GM19372 (cell line): Measurements from ENCODE around the gene ZNF771.
"Not testable (repeated sequence)": the region's sequence is repeated elsewhere in the genome, so short reads cannot be mapped to it uniquely, and the experiment has no call there.

Experiments
- ATAC-seq: cut with Tn5 transposase; IDR thresholded peaks from one replicate; pipeline ENCODE4 v1.9.1; 2021; ENCODE audit warnings: mild to moderate bottlenecking, low read depth, moderate library complexity; ENCODE audit not compliant: unreplicated experiment

The ZNF771 gene

DNA sequence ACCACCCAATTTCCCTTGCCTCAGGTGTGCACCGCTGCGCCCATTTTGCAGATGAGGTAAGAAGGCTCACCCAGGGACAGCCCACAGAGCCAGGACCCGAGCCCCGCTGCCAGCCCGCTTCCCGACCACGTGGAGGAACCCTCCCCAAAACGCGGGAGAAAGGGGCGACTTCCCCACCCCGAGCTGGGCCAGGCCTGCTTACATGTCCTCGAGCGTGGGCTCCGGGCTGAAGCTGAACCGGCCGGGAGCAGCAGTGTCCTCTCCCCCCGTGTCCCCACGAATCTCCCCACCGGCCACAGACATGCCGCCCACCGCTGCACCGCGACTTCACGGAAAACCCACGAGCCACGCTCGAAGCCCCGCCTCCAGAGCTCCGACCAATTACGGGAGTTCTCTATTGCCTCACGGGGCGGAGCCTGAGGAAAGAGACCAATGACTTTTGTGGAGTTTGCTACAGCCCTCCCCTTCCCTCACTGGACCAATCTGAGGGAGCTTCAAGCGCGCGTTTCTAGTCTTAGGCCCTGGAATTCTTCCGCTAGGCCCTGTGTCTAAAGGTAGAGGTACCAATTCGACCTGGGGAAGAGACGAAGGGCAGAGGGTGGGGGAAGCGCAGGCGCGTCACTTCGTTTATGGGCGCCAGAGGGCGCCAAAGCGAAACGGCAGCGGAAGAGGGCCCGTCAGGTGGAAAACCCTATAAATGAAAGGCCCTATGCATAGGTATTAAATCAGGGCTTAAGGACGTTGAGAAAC, 22.4 kb downstream of the ZNF771 start, which contains the start of gene DCTPP1:
DCTPP1 (minus strand) TSS at position 353 of the 750 bp plus-strand sequence; CDS start at position 303, 50 bp downstream.
- ATAC-seq, result peak; percentile 98

DNA sequence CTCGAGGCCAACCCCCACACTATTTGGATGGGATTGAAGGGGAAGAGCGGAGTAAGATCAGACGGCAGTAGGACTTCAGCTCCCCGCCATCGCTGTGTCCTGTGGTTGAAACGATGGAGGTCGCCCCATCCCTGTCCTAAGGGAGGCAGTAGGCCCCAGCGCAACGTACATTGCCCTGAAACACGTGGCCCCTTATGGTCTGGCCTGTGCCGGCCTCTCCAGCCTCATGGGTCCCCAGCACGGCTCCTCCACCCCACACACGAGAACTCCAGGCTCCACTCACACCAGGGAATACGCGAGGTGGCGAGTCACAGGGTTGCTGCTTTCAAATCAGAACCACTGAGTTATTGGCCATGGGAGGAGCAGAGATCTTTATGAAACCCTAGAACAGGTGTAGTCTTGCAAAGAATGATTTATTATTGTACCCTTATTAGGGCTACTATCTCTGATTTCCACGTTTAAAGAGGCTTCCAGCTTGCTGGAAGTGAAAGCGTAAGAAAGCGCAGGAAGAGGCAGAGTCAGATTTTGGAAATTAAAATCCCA, 23.1 kb downstream of the ZNF771 start:
- peak; percentile 6 for ATAC-seq

DNA sequence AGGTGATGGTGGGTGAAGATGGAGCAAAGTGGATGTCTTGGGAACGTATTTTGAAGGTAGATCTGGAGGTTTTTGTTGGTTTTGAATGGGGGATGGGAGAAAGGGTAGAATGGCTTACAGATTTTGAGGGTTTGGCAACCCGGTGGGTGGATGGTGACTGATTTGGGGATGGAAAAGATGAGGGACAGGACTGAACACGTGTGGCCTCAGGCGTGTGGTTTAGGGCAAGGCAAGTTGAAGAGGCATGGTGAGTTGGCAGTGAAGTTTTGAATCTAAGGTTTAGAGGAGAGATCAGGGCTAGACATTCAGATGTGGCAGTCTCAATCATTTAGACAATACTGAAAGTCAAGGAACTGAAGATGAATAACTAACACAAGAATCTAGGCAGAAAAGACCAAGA, 27.4 kb downstream of the ZNF771 start:
- no peak for ATAC-seq

DNA sequence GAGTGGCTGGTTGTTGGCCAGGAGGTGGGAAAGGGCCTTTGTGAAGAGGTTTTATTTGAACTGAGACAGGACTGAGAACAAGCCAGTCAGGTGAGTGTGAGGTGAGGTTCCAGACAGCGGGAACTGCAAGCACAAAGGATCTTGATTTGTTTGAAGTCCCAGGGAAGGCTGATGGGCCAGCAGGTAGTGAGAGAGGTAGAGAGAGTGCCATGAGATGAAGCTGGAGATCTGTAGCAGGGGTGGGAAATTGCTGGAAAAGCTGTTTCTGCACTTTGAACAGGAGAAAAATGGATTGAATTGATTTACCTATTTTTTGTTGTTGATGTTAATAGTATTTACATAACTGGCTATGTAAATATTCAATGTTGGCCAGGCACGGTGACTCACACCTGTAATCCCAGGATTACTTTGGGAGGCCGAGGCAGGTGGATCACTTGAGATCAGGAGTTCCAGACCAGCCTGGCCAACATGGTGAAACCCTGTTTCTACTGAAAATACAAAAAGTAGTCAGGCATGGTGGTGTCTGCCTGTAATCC, 30.2 kb downstream of the ZNF771 start:
- no peak for ATAC-seq

DNA sequence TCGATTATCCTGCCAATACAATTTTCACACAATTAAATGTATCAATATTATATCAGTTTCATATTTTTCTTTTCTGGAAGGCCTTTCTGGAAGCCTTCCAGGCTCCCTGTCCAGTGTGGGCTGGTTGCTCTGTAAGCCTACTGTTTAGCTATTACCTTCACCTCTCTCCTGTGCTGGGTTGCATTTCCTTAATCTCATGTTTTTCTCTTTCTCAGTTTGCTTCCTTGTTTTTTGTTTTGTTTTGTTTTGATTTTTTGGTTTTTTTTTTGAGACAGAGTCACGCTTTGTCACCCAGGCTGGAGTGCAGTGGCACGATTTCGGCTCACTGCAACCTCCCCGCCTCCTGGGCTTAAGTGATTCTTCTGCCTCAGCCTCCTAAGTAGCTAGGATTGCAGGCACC, 31.4 kb downstream of the ZNF771 start:
- ATAC-seq, result no peak

DNA sequence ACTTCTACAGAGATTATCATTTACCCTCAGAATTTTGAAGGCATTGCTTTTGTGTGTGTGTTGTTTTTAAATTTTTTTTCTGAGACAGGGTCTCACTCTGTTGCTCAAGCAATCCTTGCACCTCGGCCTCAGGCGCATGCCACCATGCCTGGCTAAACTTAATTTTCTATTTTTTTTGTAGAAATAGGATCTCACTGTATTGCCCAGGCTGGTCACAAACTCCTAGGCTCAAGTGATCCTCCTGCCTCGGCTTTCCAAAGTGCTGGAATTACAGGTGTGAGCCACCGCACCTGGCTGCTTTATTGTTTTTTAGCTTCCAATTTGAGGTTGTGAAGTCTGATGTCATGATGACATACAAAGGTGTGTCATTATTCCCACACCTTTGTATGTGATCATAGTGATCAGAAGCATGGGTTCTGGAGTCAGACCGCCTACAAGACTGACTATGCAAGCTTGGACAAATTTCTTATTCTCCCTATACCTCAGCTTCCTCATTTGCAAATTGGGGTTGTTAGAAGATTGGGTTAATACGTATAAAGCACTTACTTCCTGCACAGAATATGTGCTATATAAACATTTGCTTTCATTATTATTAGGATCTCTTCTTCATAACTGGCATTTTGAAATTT, 32.4 kb downstream of the ZNF771 start:
- ATAC-seq, result no peak

DNA sequence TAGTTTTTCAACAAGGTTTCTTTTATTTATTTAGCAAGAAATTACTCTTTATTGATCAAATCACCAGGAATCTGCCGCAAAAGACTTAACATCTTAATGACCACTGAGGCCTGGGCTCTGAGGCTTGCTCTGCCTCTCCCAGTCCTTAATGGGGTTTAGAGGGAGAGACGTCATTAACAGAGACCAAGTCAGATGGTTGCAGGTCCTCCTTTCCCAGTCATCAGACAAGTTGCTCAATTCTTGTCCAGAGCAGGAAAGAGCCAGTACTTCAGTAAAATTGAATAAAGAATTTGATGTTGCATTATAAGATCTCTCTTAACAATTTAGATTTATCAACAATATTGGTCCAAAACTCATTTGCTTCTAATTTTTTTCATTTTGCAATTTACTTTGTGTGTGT, 36.2 kb downstream of the ZNF771 start:
- no peak for ATAC-seq

DNA sequence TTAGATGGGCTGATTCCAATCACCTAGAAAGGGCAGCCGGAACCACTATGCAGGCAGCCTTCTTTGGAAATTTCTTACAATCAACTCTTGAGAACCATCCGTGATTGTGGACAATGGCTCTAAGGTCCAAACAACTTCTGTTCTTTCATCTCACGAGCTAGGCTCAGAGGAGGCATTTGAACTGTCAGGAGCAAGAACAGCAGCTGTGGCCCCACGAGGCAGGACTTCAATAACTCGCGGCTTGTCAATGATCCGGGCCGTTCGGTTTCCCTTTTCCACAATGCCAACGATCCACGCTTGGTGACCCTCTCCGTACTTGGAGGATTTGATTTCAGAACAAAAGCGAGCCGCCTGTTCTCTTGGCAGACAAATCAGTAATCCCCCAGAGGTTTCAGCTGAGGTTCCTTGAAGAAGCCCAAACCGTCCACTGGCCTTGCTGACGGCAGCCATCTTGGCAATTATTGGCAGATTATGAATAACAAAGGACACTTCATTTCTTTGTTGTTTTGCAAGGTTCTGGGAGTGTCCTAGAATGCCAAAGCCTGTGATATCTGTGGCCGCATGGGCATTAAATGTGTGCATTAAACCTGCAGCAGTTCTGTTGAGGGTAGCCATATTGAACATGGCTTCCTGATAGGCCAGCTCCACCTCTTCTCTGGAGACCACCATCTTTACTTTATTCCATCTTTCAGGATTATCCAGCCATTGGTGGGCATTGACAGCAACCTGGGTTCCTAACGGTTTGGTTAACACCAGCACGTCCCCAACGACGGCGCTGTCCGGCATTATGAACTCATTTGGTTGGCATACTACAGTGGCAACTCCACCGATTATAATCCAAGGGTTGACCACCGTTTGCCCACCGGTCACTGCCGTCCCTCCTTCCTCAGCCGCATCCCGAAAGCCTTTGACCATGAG, 37.1 kb downstream of the ZNF771 start:
- ATAC-seq, result no peak

DNA sequence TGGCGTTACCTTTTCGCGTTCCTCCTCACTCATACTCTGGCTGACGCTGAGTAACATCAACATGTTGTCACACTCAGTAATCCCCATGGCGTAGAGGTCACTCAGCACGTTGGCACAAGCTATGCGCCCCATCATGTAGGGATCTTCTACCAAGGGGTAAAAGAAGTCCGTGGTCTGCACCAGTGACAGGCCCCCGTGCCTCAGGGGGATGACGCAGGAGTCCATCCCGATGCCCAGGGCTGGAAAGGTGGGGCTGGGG, 37.7 kb downstream of the ZNF771 start:
- ATAC-seq, result no peak

DNA sequence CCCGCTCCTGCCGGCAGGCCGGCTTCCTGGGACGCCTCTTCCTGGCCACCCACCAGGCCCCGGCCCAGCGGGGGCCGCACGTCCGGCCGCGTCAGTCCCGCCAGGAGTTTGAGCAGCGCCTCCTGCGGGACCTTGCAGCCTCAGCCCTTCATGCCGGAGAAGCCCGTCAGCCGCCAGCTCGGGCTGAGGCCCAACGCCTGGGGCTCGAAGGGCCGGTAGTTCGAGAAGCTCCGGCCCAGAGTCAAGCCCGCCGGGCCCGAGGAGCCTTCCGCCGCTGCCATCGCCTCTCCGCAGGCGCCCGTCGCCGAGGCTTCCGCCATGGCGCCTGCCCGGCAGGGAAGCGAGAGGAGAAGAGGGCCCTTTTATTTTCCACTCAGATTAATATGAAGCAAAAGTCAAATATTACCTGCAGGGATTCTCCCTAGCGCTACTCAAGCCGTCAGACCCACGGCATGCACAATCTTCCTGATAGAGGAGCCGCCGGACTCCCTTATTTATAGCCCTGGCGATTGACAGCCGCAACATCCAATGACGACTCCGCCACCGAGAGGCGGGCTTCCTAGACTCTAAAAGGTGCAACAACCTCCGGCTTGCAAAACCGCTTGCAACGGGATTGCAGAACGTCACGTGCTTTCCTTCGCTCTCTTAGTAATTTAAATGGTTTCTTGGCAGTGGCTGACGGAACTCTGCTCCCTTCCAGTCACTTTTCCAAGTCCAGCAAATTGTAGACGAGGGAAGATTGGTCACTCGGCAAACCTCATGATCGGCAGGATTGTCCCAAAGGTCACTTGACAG, 38.2 kb downstream of the ZNF771 start, which contains the start of gene SEPHS2:
SEPHS2 (minus strand) TSS at position 467 of the 795 bp plus-strand sequence; CDS start at position 320, 147 bp downstream.
- ATAC-seq, result peak; percentile 55

DNA sequence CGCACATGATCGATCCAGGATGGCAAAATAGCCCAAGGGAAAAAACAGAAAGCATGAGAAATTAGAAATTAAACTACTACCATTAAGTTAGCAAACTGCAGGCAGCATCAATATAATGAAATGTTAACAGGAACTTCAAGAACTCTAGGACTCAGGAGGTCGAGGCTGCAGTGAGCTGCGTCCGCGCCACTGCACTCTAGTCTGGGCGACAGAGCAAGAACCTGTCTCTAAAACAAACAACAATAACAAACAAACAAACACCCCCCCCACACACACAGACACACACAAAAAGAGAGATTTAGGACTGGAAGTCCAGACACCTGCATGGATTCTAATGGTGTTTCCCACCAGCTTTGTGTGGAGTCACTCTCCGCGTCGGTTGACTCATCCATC, 38.8 kb downstream of the ZNF771 start:
- no peak for ATAC-seq

DNA sequence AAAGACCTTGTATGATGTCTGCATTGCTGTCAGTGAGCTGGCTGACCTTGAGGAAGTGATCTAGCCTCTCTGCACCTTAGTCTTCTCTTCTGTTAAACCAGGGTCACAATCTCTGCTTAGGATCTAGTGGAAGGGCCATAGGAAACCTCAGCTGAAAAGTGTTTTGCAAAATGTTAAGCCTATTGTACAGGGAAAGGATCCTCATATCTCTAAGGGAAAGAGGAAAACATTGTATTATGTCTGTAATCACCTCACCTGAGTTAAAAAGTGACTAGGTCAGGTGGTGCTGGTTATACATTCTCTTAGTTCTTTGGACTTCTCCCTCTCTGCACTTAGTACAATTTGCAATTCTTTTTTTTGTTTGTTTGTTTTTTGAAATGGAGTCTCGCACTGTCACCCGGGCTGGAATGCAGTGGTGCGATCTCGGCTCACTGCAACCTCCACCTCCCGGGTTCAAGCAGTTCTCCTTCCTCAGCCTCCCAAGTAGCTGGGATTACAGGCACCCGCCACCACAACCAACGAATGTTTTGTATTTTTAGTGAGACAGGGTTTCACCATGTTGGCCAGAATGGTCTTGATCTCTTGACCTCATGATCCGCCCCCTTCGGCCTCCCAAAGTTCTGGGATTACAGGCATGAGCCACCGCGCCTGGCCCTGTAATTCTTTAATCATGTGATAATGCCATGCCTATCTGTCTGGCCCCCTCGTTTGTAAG, 40.3 kb downstream of the ZNF771 start:
- ATAC-seq, result no peak

DNA sequence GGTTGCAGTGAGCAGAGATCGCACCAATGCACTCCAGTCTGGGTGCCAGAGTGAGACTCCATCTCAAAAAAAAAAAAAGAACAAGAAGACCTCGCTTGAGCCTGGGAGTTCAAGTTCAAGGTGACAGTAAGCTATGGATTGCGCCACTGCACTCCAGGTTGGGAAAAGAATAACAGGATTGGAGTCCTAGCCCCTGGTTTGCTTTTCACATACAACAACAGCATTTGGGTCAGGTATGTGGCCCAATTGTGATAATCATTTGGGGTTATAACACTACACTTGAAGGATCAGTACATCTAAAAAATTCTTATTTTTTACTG, 41.7 kb downstream of the ZNF771 start:
- no peak for ATAC-seq

DNA sequence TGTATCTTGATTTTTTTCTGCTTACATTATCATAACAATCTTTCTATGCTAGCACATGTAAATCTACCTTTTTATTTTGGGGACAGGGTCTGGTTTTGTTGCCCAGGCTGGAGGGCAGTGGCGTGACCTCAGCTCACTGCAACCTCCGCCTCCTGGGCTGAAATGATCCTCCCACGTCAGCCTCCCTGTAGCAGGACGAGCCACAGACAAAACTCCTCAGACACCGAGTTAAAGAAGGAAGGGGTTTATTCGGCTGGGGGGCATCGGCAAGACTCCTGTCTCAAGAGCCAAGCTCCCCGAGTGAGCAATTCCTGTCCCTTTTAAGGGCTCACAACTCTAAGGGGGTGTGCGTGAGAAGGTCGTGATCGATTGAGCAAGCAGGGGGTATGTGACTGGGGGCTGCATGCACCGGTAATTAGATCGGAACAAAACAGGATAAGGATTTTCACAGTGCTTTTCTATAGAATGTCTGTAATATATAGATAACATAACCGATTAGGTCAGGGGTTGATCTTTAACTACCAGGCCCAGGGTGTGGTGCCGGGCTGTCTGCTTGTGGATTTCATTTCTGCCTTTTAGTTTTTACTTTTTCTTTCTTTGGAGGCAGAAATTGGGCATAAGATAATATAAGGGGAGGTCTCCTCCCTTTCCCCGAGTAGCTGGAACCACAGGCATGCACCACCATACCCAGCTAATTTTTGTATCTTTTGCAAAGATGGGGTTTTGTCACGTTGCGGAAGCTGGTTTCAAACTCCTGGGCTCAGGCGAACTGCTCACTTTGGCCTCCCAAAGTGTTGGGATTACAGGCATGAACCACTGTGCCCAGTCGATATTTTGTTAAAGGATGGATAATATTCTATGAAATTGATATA, 45.5 kb downstream of the ZNF771 start:
- not testable (repeated sequence) for ATAC-seq

DNA sequence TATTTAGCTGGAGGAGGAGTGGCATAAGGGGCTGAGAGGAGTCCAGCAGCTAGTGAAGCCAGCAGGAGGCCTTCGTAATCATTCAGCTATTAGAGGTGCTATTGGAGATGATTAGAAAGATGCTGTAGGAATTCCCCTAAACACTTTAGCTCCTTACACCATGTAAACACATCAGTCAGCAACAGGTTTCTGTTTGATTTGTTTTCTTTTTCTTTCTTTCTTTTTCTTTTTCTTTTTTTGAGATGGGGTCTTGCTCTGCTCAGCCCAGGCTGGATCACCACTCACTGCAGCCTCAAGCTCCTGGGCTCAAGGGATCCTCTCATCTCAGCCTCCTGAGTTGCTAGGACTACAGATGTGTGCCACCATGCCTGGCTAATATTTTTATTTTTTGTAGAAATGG, 48.9 kb downstream of the ZNF771 start:
- no peak for ATAC-seq

DNA sequence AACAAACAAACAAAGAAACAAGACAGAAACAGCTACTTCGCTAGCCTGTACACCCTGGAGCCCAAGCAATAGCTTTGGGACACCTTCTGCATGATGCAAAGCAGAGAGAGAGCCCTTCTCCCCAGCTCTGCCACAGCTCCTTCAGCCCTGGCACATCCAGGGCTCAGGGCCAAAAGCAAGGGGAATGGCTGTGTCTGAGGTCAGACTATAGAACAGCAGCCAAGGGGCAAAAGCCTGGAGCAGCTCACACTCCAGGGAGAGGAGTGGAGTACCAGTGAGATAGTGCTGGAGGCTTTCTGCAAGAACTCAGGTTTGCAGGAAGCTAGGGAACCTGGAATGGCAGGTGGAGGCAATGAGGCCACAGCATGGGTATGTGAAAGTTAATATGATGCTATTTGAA, 49.9 kb downstream of the ZNF771 start:
- ATAC-seq, result no peak

DNA sequence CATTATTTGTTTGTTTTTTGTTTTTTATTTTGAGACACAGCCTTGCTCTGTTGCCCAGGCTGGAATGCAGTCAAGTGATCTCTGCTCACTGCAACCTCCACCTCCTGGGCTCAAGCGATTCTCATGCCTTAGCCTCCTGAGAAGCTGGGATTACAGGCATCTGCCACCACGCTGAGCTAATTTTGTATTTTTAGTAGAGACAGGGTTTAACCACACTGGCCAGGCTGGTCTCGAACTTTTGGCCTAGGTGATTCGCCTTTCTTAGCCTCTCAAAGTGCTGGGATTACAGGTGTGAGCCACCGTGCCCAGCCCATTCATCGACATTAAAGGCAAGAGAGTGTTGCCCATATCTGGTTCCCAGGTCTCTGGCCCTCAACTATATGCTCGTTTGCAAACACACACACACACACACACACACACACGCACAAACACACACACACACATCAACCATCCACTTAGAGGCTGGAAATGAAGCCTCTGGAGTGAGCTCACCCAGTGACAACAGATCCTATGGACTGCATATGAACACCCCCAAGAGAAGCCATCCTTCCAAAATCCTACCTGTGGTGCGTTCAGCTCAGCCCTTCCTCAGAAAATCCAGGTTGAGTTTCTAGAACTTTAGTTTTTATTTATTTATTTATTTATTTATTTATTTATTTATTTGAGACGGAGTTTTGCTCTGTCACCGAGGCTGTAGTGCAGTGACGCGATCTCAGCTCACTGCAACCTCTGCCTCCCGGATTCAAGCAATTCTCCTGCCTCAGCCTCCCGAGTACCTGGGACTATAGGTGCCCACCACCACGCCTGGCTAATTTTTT, 50.5 kb downstream of the ZNF771 start:
- no peak for ATAC-seq
